ENCODE data around the gene RPL27A.

The RPL27A gene

DNA sequence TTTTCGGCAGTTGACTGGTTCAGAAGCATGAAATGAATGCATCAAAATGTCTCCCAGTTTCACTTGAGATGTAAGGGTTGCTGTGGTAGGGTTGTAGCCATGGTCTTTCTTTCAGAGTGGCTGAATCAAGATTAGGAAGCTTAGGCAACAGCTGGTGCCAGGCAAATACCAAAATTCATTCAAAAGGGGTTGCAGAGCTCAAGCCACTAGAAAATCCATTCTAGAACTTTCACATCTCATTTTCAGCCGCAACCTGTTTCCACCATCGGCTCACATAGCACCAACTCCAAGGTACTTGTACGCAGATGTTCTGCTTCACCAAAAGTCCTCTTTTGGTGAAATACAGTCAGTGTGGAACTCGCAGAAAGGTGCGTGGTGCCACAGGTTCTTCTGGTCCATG, 48.1 kb upstream of the RPL27A start:
- TF ChIP-seq ZNF521 (tag by site-specific recombination; IDR thresholded peaks at IDR 0.05) (no peak), ZFP37 (tag by site-specific recombination; IDR thresholded peaks at IDR 0.05) (no peak), PRDM10 (tag by site-specific recombination; IDR thresholded peaks at IDR 0.05) (no peak), ZNF157 (tag by site-specific recombination; IDR thresholded peaks at IDR 0.05) (no peak), OVOL3 (tag by site-specific recombination; IDR thresholded peaks at IDR 0.05) (no peak), ZNF555 (tag by site-specific recombination; conservative IDR thresholded peaks at IDR 0.05) (no peak), ZNF473 (tag by site-specific recombination; IDR thresholded peaks at IDR 0.05) (no peak), ZNF670 (tag by site-specific recombination; IDR thresholded peaks at IDR 0.05; ENCODE audit: low read depth) (no peak), ZIC2 (tag by site-specific recombination; IDR thresholded peaks at IDR 0.05) (no peak), FEZF1 (tag by site-specific recombination; IDR thresholded peaks at IDR 0.05) (no peak), ZBTB44 (tag by site-specific recombination; IDR thresholded peaks at IDR 0.05) (no peak), ZSCAN18 (tag by site-specific recombination; IDR thresholded peaks at IDR 0.05) (no peak)
- CTCF ChIA-PET = no interaction called here
- Histone ChIP-seq H3K36me3 (ENCODE audit: control insufficient read depth in 2 of 2, insufficient read depth in 1 of 2, low read length in 2 of 2) (peaks cover 0 to 45% of the 10 kb centered on the region in 2 experiments; a peak in 1 of 3 replicates), H3K9me3 (ENCODE audit: control insufficient read depth, insufficient read depth, low read depth, low read length) (no peaks in the 10 kb centered on the region), H3K27ac (ENCODE audit: extremely low read depth, low read depth, low read length) (no peak overlapping the region), H3K4me3 (ENCODE audit: low read depth, low read length) (no peak overlapping the region), H3K4me1 (ENCODE audit: control insufficient read depth, insufficient read depth, low read length) (no peaks in the 10 kb centered on the region)
- POLR2A ChIA-PET = no interaction called here

DNA sequence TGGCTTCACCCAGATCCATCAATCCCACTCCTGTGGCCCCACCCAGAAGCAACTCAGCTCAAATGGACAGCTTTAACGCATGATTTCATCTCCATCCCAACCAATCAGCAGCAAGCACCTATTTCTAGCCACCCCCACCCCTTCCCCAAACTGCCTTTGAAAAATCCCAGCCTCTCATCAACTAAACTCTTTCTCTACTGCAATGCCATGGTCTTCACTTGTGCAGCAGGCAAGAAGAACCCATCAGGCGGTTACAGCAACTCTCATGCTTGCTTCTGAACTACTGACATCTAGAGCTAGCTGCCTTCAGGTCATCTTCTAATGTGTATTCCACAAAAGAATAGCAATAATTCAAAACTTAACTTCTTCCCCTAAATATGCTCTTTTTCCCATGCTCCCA, 46.5 kb upstream of the RPL27A start:
- Histone ChIP-seq H3K4me3 (ENCODE audit: low read depth, low read length) (no peak overlapping the region), H3K9me3 (ENCODE audit: control insufficient read depth, insufficient read depth, low read depth, low read length) (no peaks in the 10 kb centered on the region), H3K27ac (ENCODE audit: extremely low read depth, low read depth, low read length) (no peak overlapping the region), H3K4me1 (ENCODE audit: control insufficient read depth, insufficient read depth, low read length) (no peaks in the 10 kb centered on the region), H3K36me3 (ENCODE audit: control insufficient read depth in 2 of 2, insufficient read depth in 1 of 2, low read length in 2 of 2) (peaks cover 0 to 52% of the 10 kb centered on the region in 2 experiments; a peak in 1 of 3 replicates)
- ChIA-PET POLR2A (no interaction called here), CTCF (interaction anchor here (0.7 kb wide), 1 partner anchor 441 kb away, joined by 3 read pairs; no protein-coding TSS in a partner anchor)
- TF ChIP-seq, protein P1, sequence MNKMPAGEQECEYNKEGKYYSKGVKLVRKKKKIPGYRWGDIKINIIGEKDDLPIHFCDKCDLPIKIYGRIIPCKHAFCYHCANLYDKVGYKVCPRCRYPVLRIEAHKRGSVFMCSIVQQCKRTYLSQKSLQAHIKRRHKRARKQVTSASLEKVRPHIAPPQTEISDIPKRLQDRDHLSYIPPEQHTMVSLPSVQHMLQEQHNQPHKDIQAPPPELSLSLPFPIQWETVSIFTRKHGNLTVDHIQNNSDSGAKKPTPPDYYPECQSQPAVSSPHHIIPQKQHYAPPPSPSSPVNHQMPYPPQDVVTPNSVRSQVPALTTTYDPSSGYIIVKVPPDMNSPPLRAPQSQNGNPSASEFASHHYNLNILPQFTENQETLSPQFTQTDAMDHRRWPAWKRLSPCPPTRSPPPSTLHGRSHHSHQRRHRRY (tag by site-specific recombination; IDR thresholded peaks at IDR 0.05) = no peak
- TF ChIP-seq, protein P2, sequence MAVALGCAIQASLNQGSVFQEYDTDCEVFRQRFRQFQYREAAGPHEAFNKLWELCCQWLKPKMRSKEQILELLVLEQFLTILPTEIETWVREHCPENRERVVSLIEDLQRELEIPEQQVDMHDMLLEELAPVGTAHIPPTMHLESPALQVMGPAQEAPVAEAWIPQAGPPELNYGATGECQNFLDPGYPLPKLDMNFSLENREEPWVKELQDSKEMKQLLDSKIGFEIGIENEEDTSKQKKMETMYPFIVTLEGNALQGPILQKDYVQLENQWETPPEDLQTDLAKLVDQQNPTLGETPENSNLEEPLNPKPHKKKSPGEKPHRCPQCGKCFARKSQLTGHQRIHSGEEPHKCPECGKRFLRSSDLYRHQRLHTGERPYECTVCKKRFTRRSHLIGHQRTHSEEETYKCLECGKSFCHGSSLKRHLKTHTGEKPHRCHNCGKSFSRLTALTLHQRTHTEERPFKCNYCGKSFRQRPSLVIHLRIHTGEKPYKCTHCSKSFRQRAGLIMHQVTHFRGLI (tag by site-specific recombination; IDR thresholded peaks at IDR 0.05) = no peak
- TF ChIP-seq, protein P3, sequence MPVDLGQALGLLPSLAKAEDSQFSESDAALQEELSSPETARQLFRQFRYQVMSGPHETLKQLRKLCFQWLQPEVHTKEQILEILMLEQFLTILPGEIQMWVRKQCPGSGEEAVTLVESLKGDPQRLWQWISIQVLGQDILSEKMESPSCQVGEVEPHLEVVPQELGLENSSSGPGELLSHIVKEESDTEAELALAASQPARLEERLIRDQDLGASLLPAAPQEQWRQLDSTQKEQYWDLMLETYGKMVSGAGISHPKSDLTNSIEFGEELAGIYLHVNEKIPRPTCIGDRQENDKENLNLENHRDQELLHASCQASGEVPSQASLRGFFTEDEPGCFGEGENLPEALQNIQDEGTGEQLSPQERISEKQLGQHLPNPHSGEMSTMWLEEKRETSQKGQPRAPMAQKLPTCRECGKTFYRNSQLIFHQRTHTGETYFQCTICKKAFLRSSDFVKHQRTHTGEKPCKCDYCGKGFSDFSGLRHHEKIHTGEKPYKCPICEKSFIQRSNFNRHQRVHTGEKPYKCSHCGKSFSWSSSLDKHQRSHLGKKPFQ (tag by site-specific recombination; IDR thresholded peaks at IDR 0.05) = no peak
- TF ChIP-seq ZNF175 (tag by site-specific recombination; IDR thresholded peaks at IDR 0.05) (no peak), ZBTB44 (tag by site-specific recombination; IDR thresholded peaks at IDR 0.05) (no peak), ZNF223 (tag by site-specific recombination; IDR thresholded peaks at IDR 0.05) (no peak), ZNF211 (tag by site-specific recombination; IDR thresholded peaks at IDR 0.05; ENCODE audit: low read depth) (no peak)
